K562 (cell line): ENCODE data around the gene TMC6. TPM values are rescaled to one million over a fixed set of nuclear protein-coding genes. Genes with fewer than 3 reads are reported as not detected.

Experiments used
- ATF1 ChIP-seq, 2 experiments: fragments of 450-650 bp in 1 of 2; IDR thresholded peaks; 2 replicates each; pipeline ENCODE4 v1.6.1; 2016; ENCODE audit warnings: missing compliant biosample characterization in 1 of 2, missing genetic modification characterization in 1 of 2
- CBFA2T2 ChIP-seq: fragments of 450-650 bp; conservative IDR thresholded peaks from 2 replicates; pipeline ENCODE4 v1.6.1; 2017; ENCODE audit warnings: mild to moderate bottlenecking
- CCNT2 ChIP-seq: IDR thresholded peaks from 2 replicates; pipeline ENCODE4 v1.6.1; 2011; ENCODE audit warnings: borderline replicate concordance, low read depth, mild to moderate bottlenecking, moderate library complexity, mixed read lengths, low read length; ENCODE audit not compliant: insufficient read length; ENCODE audit errors: extremely low read depth
- ESRRA ChIP-seq: fragments of 450-650 bp; IDR thresholded peaks from 2 replicates; pipeline ENCODE4 v1.6.1; 2014; ENCODE audit warnings: low read depth, mild to moderate bottlenecking, moderate library complexity, borderline replicate concordance
- ETV5 ChIP-seq: sonication (generic); formaldehyde crosslinking; IDR thresholded peaks from 2 replicates; pipeline ENCODE4 v1.4.0; 2020; ENCODE audit warnings: low read depth, mild to moderate bottlenecking, missing genetic modification reagents
- FOXK1 ChIP-seq: sonication (generic); formaldehyde crosslinking; IDR thresholded peaks from 2 replicates; pipeline ENCODE4 v1.8.0; 2022; ENCODE audit warnings: missing genetic modification reagents, mild to moderate bottlenecking, borderline replicate concordance
- HDAC6 ChIP-seq: IDR thresholded peaks from 2 replicates; pipeline ENCODE4 v1.6.1; 2012; ENCODE audit warnings: low read depth, mild to moderate bottlenecking, control low read depth, inconsistent platforms, low read length, moderate library complexity
- HMG20B ChIP-seq: fragments of 250-450 bp; sonication (Bioruptor Pico); IDR thresholded peaks from 2 replicates; pipeline ENCODE4 v1.5.0; 2021; ENCODE audit warnings: mild to moderate bottlenecking
- HMGN3 ChIP-seq: IDR thresholded peaks from 2 replicates; pipeline ENCODE4 v1.6.1; 2011; ENCODE audit warnings: borderline replicate concordance, low read depth, mild to moderate bottlenecking, mixed read lengths, low read length; ENCODE audit not compliant: insufficient read length; ENCODE audit errors: extremely low read depth
- MTA1 ChIP-seq: fragments of 450-650 bp; IDR thresholded peaks from 2 replicates; pipeline ENCODE4 v1.6.1; 2017; ENCODE audit warnings: borderline replicate concordance
- MXI1 ChIP-seq: IDR thresholded peaks from 2 replicates; pipeline ENCODE4 v1.6.1; 2011; ENCODE audit warnings: low read depth, mild to moderate bottlenecking, improper control_type of control experiment, low read length
- NCOA1 ChIP-seq: fragments of 450-650 bp; IDR thresholded peaks from 2 replicates; pipeline ENCODE4 v1.6.1; 2016; ENCODE audit warnings: low read depth
- NKRF ChIP-seq: fragments of 450-650 bp; IDR thresholded peaks from 2 replicates; pipeline ENCODE4 v1.6.1; 2016; ENCODE audit warnings: borderline replicate concordance
- RFX7 ChIP-seq: fragments of 250-450 bp; sonication (Bioruptor Pico); IDR thresholded peaks from 2 replicates; pipeline ENCODE4 v1.5.1; 2021; ENCODE audit warnings: mild to moderate bottlenecking
- SREBF2 ChIP-seq: sonication (generic); formaldehyde crosslinking; IDR thresholded peaks from 2 replicates; pipeline ENCODE4 v1.4.0; 2020; ENCODE audit warnings: mild to moderate bottlenecking, missing genetic modification reagents
- SRF ChIP-seq, 2 experiments: fragments of 250-450, 450-650 bp in 1 of 2; sonication (Bioruptor Pico) in 1 of 2; sonication (generic) in 1 of 2; formaldehyde crosslinking; IDR thresholded peaks; 2 replicates each; pipeline versions ENCODE4 v1.5.0 to v1.5.1; 2020 to 2022; ENCODE audit warnings: mild to moderate bottlenecking in 1 of 2, missing genetic modification reagents in 1 of 2
- ZBTB8A ChIP-seq: fragments of 450-650 bp; IDR thresholded peaks from 2 replicates; pipeline ENCODE4 v1.6.1; 2018; ENCODE audit warnings: mild to moderate bottlenecking, moderate library complexity; ENCODE audit not compliant: partially characterized antibody
- ZNF318 ChIP-seq, 2 experiments: fragments of 450-650 bp; IDR thresholded peaks; 2 replicates each; pipeline ENCODE4 v1.6.1; 2016; ENCODE audit warnings: mild to moderate bottlenecking in 2 of 2, borderline replicate concordance in 1 of 2, low read depth in 1 of 2, moderate library complexity in 1 of 2
- polyA plus RNA-seq, 8 experiments: library from polyadenylated mRNA; depleted of rRNA in 4 of 8; stranded (reverse) in 5 of 8; unstranded in 3 of 8; fragments of >200 nt; fragmentation: Nextera tagmentation in 2 of 8; fragmentation: Illumina TruSeq in 1 of 8; extraction: Ambion mirVana in 2 of 8; extraction: Trizol in 1 of 8; gene quantifications; 2 replicates each; pipeline versions ENCODE4 v1.2.1 to v1.2.3, GENCODE V29; 2011 to 2014; ENCODE audit warnings: inconsistent platforms in 1 of 8, missing spikeins in 1 of 8
- total RNA-seq, 7 experiments: library from RNA; depleted of rRNA in 6 of 7; stranded (reverse); fragments of >200 nt in 6 of 7; fragmentation: Illumina TruSeq in 2 of 7; extraction: Trizol in 2 of 7; gene quantifications; 2 replicates each; pipeline versions ENCODE4 v1.2.1 to v1.2.3, GENCODE V29; 2011 to 2021; ENCODE audit warnings: low replicate concordance in 1 of 7

TMC6 gene
- total and polyA plus RNA-seq, 9 of the 15 experiments (the other 6 are each of a cell fraction or from before 2014, with no cell fraction given): 4.1 to 351 (median 66.9) TPM

GRCh38 chr17:78135858-78136500, 7.4 kb upstream of the TMC6 start (continued):
- TF ChIP-seq ZNF318 (IDR thresholded peaks at IDR 0.05; ENCODE audit: borderline replicate concordance in 1 of 2, low read depth in 1 of 2) (peak in 1 of 2 experiments; percentile 49; a peak in 1 of 4 replicates), ESRRA (0 out of 2 replicates have a peak, but pooled peaks have one; percentile 12), ATF1 (CRISPR knock-in tag; IDR thresholded peaks at IDR 0.05) (no peak), ATF1 (tag; IDR thresholded peaks at IDR 0.05) (peak; percentile 67), MTA1 (peak; percentile 53; the same call in 1 of the 2 replicates), FOXK1 (CRISPR knock-in tag) (no peak), CCNT2 (no peak), SREBF2 (0 out of 2 replicates have a peak, but pooled peaks have one; percentile 59), NCOA1 (no peak), SRF (CRISPR knock-in tag; IDR thresholded peaks at IDR 0.05) (no peak), CBFA2T2 (peak; percentile 33), MXI1 (no peak), ETV5 (peak; percentile 63; the same call in 1 of the 2 replicates), ZBTB8A (no peak), HDAC6 (no peak), HMG20B (CRISPR knock-in tag) (no peak), HMGN3 (no peak), NKRF (0 out of 2 replicates have a peak, but pooled peaks have one; percentile 10), RFX7 (CRISPR knock-in tag) (no peak)
